ENCODE measurements around the gene DLX2. TPM values are rescaled to one million over a fixed set of nuclear protein-coding genes. Genes with fewer than 3 reads are reported as not detected.
A peak's percentile ranks its signal among the peaks of the same experiment; 100 is the strongest.

The DLX2 gene
- total and polyA plus RNA-seq, 10 of the 15 experiments (the other 5 are each of a cell fraction or from before 2014, with no cell fraction given): 0.03 TPM; not detected in 9

DNA sequence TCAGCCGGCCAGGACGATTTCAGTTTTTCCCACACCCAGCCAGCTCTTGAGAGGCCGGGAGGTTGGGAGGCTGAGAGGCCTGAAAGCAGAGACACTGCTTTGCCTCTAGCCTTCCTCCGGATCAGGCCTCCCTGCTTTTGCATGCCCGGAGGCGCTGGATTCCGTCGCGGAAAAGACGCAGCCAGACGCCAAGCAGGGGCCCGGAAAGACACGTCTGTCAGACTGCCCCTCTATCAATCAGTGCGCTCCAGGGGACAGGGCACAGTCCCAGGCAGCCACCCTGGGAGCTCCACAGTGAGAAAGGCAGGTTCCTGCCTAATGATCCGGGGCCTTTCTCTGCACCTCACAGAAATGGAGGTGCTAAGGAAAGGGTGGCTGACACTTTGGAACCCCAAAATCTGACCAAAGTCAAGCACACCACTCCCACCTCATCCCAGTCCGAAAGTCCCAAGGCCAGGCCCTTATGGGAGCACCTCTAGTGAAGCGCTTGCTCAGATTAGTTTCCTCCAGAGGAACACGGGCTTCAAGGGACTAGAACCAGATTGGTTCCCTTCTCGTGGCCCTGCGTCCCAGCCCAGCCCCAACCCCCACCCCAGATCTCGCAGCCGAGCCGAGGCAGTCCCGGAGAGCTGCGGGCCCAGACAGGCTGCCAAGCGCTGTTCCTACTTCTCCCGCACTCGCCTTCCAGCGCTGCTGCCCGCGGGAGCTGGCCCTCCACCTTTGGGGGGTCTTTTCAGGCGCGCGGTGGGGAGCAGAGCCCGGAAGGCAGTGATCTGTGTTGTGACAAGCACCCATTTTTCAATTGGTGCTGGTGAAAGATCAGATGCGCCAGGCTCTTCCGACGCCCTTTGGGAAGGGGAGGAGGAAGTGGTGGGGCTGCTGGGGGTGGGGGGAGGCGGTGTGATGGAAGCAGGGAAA lies 12.4 kb downstream of the DLX2 start:
- H3K27me3 ChIP-seq (replicated peaks in 1 of 2; ENCODE audit: control insufficient read depth in 2 of 2, insufficient read depth in 2 of 2, low read length in 1 of 2): peaks cover 35 to 61% of the 10 kb centered on the region in 2 experiments
- no peak overlapping the region for H3K27ac ChIP-seq (ENCODE audit: control insufficient read depth, insufficient read depth)
- ChIA-PET SMC1A (ENCODE audit: uncharacterized antibody, unreplicated experiment) (no interaction called here), CTCF (no interaction called here), POLR2A (no interaction called here), RAD21 (ENCODE audit: unreplicated experiment) (interaction anchor here (0.6 kb wide), 1 partner anchor 24 kb away, joined by 3 read pairs; no protein-coding TSS in a partner anchor)
- peaks cover 5% of the 10 kb centered on the region for H3K4me1 ChIP-seq (ENCODE audit: control insufficient read depth, insufficient read depth, low read length)
- intact Hi-C loops (cut with micrococcal nuclease; ENCODE audit: unreplicated experiment) (no loop called here), in situ Hi-C loops (cut with MboI) (no loop called here)
- DNase-seq (ENCODE audit: low read depth, low spot score) (no peak), FAIRE-seq (no peak), ATAC-seq (no peak)
- no peaks in the 10 kb centered on the region; the same call in 2 of the 3 replicates for H3K9me3 ChIP-seq (replicated peaks; ENCODE audit: control insufficient read depth, insufficient read depth, low read length)
- H3K9ac ChIP-seq (ENCODE audit: control insufficient read depth, insufficient read depth, low read length): no peak overlapping the region
- no peak overlapping the region for H2AFZ ChIP-seq (ENCODE audit: control insufficient read depth, low read depth, low read length)
- WGBS (ENCODE audit: insufficient coverage, insufficient replicate concordance, low lambda C conversion rate, missing lambda C conversion rate): 23% methylated on average over 36 of the region's 39 CpGs
- no peaks in the 10 kb centered on the region for H3K36me3 ChIP-seq (ENCODE audit: control insufficient read depth in 2 of 2, insufficient read depth in 2 of 2, low read length in 1 of 2)
- BruUV-seq (replicated peaks): no TSS peak
- H4K20me1 ChIP-seq (ENCODE audit: control insufficient read depth, insufficient read depth): peaks cover 6% of the 10 kb centered on the region; the same call in 1 of the 2 replicates
- TF ChIP-seq WRNIP1 (IDR thresholded peaks at IDR 0.05; ENCODE audit: borderline replicate concordance, low read depth, low read length) (no peak), SUZ12 (IDR thresholded peaks at IDR 0.05; ENCODE audit: unreplicated experiment) (peak; percentile 79)
- no peak overlapping the region for H3K4me2 ChIP-seq (ENCODE audit: control insufficient read depth, insufficient read depth)
- no peaks in the 10 kb centered on the region for H3K79me2 ChIP-seq (ENCODE audit: control insufficient read depth, insufficient read depth, low read length)
- H3K4me3 ChIP-seq: no peak overlapping the region

DNA sequence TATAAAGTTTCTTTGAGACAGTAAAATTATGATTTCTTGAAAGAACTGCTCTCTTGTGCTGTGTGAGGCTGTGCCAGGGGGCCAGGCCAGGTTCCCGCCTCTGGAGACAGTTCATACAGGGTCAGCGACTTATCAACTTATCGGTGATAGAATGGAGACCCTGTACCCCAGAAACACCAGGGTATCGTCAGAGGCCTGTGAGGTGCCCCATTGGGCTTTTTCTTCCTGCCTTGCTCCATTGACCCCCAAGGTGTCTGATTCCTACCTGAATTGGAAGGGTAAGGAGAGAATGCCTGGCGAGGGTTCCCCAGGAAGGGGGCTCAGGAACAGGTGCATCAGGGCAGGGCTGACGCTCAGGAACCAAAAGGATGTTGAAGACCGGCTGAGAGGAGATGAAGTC lies 13.1 kb downstream of the DLX2 start:
- Histone ChIP-seq H4K20me1 (ENCODE audit: control insufficient read depth, insufficient read depth) (peaks cover 6% of the 10 kb centered on the region; the same call in 1 of the 2 replicates), H3K36me3 (ENCODE audit: control insufficient read depth in 2 of 2, insufficient read depth in 2 of 2, low read length in 1 of 2) (no peaks in the 10 kb centered on the region), H3K4me2 (ENCODE audit: control insufficient read depth, insufficient read depth) (no peak overlapping the region), H3K27me3 (replicated peaks in 1 of 2; ENCODE audit: control insufficient read depth in 2 of 2, insufficient read depth in 2 of 2, low read length in 1 of 2) (peaks cover 32 to 61% of the 10 kb centered on the region in 2 experiments), H3K9me3 (replicated peaks; ENCODE audit: control insufficient read depth, insufficient read depth, low read length) (no peaks in the 10 kb centered on the region; the same call in 2 of the 3 replicates), H3K79me2 (ENCODE audit: control insufficient read depth, insufficient read depth, low read length) (no peaks in the 10 kb centered on the region), H3K4me1 (ENCODE audit: control insufficient read depth, insufficient read depth, low read length) (peaks cover 6% of the 10 kb centered on the region), H3K9ac (ENCODE audit: control insufficient read depth, insufficient read depth, low read length) (no peak overlapping the region), H3K27ac (ENCODE audit: control insufficient read depth, insufficient read depth) (no peak overlapping the region), H3K4me3 (no peak overlapping the region), H2AFZ (ENCODE audit: control insufficient read depth, low read depth, low read length) (no peak overlapping the region)
- ChIA-PET SMC1A (ENCODE audit: uncharacterized antibody, unreplicated experiment) (no interaction called here), POLR2A (no interaction called here), RAD21 (ENCODE audit: unreplicated experiment) (no interaction called here), CTCF (no interaction called here)
- WGBS (ENCODE audit: insufficient coverage, insufficient replicate concordance, low lambda C conversion rate, missing lambda C conversion rate): 53% methylated on average over 7 of the region's 7 CpGs
- no peak for ATAC-seq
- no peak for FAIRE-seq
- in situ Hi-C loops (cut with MboI): no loop called here
- no TSS peak for BruUV-seq (replicated peaks)
- DNase-seq (ENCODE audit: low read depth, low spot score): no peak
- intact Hi-C loops (cut with micrococcal nuclease; ENCODE audit: unreplicated experiment): loop anchor here (5.0 kb wide), 1 partner anchor 92 kb away; the partner anchor contains the start of gene METAP1D
- no peak for TF ChIP-seq TAF1 (IDR thresholded peaks at IDR 0.05; ENCODE audit: borderline replicate concordance, low read depth, low read length)
- TF ChIP-seq SIN3A (IDR thresholded peaks at IDR 0.05; ENCODE audit: low read depth, low read length): no peak
- no peak for TF ChIP-seq CHD2 (IDR thresholded peaks at IDR 0.05; ENCODE audit: borderline replicate concordance, low read depth, low read length)
- no peak for TF ChIP-seq ZNF24 (IDR thresholded peaks at IDR 0.05)
- TF ChIP-seq NFIC (IDR thresholded peaks at IDR 0.05; ENCODE audit: low read depth, low read length): no peak
- TF ChIP-seq, protein P1, sequence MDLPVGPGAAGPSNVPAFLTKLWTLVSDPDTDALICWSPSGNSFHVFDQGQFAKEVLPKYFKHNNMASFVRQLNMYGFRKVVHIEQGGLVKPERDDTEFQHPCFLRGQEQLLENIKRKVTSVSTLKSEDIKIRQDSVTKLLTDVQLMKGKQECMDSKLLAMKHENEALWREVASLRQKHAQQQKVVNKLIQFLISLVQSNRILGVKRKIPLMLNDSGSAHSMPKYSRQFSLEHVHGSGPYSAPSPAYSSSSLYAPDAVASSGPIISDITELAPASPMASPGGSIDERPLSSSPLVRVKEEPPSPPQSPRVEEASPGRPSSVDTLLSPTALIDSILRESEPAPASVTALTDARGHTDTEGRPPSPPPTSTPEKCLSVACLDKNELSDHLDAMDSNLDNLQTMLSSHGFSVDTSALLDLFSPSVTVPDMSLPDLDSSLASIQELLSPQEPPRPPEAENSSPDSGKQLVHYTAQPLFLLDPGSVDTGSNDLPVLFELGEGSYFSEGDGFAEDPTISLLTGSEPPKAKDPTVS (IDR thresholded peaks at IDR 0.05; ENCODE audit: low read depth, low read length): no peak
- no peak for TF ChIP-seq KLF5 (IDR thresholded peaks at IDR 0.05; ENCODE audit: partially characterized antibody)
- TF ChIP-seq ASH2L (IDR thresholded peaks at IDR 0.05; ENCODE audit: borderline replicate concordance, low read depth): no peak
- TF ChIP-seq, protein P2, sequence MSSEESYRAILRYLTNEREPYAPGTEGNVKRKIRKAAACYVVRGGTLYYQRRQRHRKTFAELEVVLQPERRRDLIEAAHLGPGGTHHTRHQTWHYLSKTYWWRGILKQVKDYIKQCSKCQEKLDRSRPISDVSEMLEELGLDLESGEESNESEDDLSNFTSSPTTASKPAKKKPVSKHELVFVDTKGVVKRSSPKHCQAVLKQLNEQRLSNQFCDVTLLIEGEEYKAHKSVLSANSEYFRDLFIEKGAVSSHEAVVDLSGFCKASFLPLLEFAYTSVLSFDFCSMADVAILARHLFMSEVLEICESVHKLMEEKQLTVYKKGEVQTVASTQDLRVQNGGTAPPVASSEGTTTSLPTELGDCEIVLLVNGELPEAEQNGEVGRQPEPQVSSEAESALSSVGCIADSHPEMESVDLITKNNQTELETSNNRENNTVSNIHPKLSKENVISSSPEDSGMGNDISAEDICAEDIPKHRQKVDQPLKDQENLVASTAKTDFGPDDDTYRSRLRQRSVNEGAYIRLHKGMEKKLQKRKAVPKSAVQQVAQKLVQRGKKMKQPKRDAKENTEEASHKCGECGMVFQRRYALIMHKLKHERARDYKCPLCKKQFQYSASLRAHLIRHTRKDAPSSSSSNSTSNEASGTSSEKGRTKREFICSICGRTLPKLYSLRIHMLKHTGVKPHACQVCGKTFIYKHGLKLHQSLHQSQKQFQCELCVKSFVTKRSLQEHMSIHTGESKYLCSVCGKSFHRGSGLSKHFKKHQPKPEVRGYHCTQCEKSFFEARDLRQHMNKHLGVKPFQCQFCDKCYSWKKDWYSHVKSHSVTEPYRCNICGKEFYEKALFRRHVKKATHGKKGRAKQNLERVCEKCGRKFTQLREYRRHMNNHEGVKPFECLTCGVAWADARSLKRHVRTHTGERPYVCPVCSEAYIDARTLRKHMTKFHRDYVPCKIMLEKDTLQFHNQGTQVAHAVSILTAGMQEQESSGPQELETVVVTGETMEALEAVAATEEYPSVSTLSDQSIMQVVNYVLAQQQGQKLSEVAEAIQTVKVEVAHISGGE (CRISPR knock-in tag; IDR thresholded peaks at IDR 0.05): no peak
